PC-3 (cell line): Measurements from ENCODE around the gene POU2F1. TPM values are rescaled to one million over a fixed set of nuclear protein-coding genes. Genes with fewer than 3 reads are reported as not detected.

Experiments
- ATAC-seq: fragments of 200-7000 bp; cut with Tn5 transposase; 2 replicates; pipeline ENCODE4 v1.9.1; 2020; ENCODE audit warnings: mild to moderate bottlenecking, moderate library complexity
- BruUV-seq: library from RNA; stranded (reverse); fragments of 400-500 nt; replicated peaks from 2 replicates; lab custom pipeline; 2021; lab: Mats Ljungman, UMichigan
- CTCF ChIA-PET: fragments of 300-600 bp; sonication (Branson Sonifier 250); formaldehyde crosslinking; loops from one replicate; lab custom pipeline; 2022; ENCODE audit warnings: antibody characterized with exemption; lab: Charles Lee
- POLR2A ChIA-PET: fragments of 300-600 bp; sonication (Branson Sonifier 250); formaldehyde crosslinking; loops from one replicate; lab custom pipeline; 2022; ENCODE audit warnings: antibody characterized with exemption; ENCODE audit not compliant: unreplicated experiment; lab: Charles Lee
- DNase-seq: peaks from one replicate; pipeline ENCODE4 v3.0.0-alpha.2; 2015
- H2AFZ ChIP-seq: fragments of 300-600 bp; sonication (generic); 2 replicates; pipeline ENCODE4 v1.6.0; 2016; ENCODE audit warnings: antibody characterized with exemption, low read length
- H3F3A ChIP-seq: fragments of 300-600 bp; sonication (generic); one replicate; pipeline ENCODE4 v1.6.0; 2017; ENCODE audit warnings: antibody characterized with exemption, low read length, control low read depth, mild to moderate bottlenecking; ENCODE audit not compliant: unreplicated experiment
- H3K27ac ChIP-seq: fragments of 300-600 bp; sonication (generic); 2 replicates; pipeline ENCODE4 v1.5.1; 2016; ENCODE audit warnings: mild to moderate bottlenecking, low read length
- H3K27me3 ChIP-seq: fragments of 300-600 bp; sonication (generic); 2 replicates; pipeline ENCODE4 v1.6.1; 2016; ENCODE audit warnings: low read length, mixed read lengths
- H3K36me3 ChIP-seq: fragments of 300-600 bp; sonication (generic); 2 replicates; pipeline ENCODE4 v1.6.1; 2016; ENCODE audit warnings: low read depth, mixed run types, low read length, mixed read lengths
- H3K4me1 ChIP-seq: fragments of 300-600 bp; sonication (generic); 2 replicates; pipeline ENCODE4 v1.5.1; 2016; ENCODE audit warnings: low read length; ENCODE audit not compliant: insufficient read depth
- H3K4me2 ChIP-seq: fragments of 300-600 bp; sonication (generic); 2 replicates; pipeline ENCODE4 v1.6.0; 2016; ENCODE audit warnings: low read length
- H3K4me3 ChIP-seq: fragments of 300-600 bp; sonication (generic); 2 replicates; pipeline ENCODE4 v1.5.1; 2016; ENCODE audit warnings: mild to moderate bottlenecking, low read length, mixed read lengths
- H3K79me2 ChIP-seq: fragments of 300-600 bp; sonication (generic); 2 replicates; pipeline ENCODE4 v1.6.1; 2017; ENCODE audit warnings: low read length, mixed read lengths
- H3K9ac ChIP-seq: fragments of 300-600 bp; sonication (generic); 2 replicates; pipeline ENCODE4 v1.6.0; 2016; ENCODE audit warnings: mild to moderate bottlenecking, low read length
- H3K9me2 ChIP-seq: fragments of 300-600 bp; sonication (generic); replicated peaks from 2 replicates; pipeline ENCODE4 v1.6.1; 2016; ENCODE audit warnings: mixed run types, low read length, mixed read lengths
- H3K9me3 ChIP-seq: fragments of 300-600 bp; sonication (generic); 2 replicates; pipeline ENCODE4 v1.6.1; 2016; ENCODE audit warnings: low read length, mixed read lengths
- H4K20me1 ChIP-seq: fragments of 300-600 bp; sonication (generic); 2 replicates; pipeline ENCODE4 v1.6.1; 2016; ENCODE audit warnings: low read length, mixed read lengths
- CTCF ChIP-seq: fragments of 300-600 bp; sonication (generic); conservative IDR thresholded peaks from 2 replicates; pipeline ENCODE4 v1.5.1; 2017; ENCODE audit warnings: antibody characterized with exemption, low read depth, mild to moderate bottlenecking, low read length
- EZH2 ChIP-seq: fragments of 300-600 bp; sonication (generic); IDR thresholded peaks from one replicate; pipeline ENCODE4 v1.6.1; 2017; ENCODE audit warnings: antibody characterized with exemption, mild to moderate bottlenecking, low read length; ENCODE audit not compliant: unreplicated experiment
- EZH2phosphoT487 ChIP-seq: fragments of 300-600 bp; sonication (generic); IDR thresholded peaks from 2 replicates; pipeline ENCODE4 v1.6.1; 2018; ENCODE audit warnings: mild to moderate bottlenecking, antibody characterized with exemption, low read length, borderline replicate concordance
- intact Hi-C: fragments of 100-400 bp; cut with micrococcal nuclease; formaldehyde crosslinking; loops from 2 replicates; pipeline ENCODE4 v1.9.0; 2023
- total RNA-seq: library from RNA; depleted of rRNA; stranded (reverse); fragments of >200 nt; gene quantifications from 2 replicates; pipeline ENCODE4 v1.2.3, GENCODE V29; 2014

The POU2F1 gene
- total RNA-seq, 1 experiment from 2014 or later: 8.7 TPM

DNA sequence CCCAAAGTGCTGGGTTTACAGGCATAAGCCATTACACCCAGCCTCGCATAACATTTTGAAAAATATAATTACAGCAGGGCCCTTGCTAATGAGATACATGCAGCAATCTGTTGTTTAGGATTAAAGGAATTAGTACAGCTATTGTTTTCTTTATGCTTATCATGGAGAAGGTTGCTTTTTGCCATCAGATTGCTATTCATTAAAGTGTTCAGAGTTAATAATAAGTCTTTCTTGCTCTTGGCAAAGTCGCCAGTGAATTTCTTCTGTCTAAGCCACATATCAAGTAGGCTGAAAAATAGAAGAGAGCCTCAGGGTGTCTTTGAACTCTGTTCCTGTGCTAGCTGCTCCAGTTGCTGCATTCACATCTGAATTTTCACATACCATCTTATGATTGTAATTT, 144.1 kb downstream of the POU2F1 start:
- BruUV-seq: no TSS peak
- no peak for TF ChIP-seq CTCF
- H3K9me3 ChIP-seq: no peaks in the 10 kb centered on the region
- H3K9ac ChIP-seq: no peak overlapping the region
- H3K4me3 ChIP-seq: no peak overlapping the region
- H3K9me2 ChIP-seq: no peaks in the 10 kb centered on the region
- no peaks in the 10 kb centered on the region for H3K27me3 ChIP-seq
- DNase-seq (no peak), ATAC-seq (no peak)
- ChIA-PET POLR2A (no interaction called here), CTCF (no interaction called here)
- H3K27ac ChIP-seq: no peak overlapping the region
- no peaks in the 10 kb centered on the region for H3F3A ChIP-seq
- H3K36me3 ChIP-seq: no peaks in the 10 kb centered on the region
- peaks cover 9% of the 10 kb centered on the region; the same call in 1 of the 2 replicates for H3K4me1 ChIP-seq
- no peak overlapping the region for H2AFZ ChIP-seq
- H4K20me1 ChIP-seq: no peaks in the 10 kb centered on the region
- intact Hi-C loops: no loop called here
- peaks cover 25% of the 10 kb centered on the region for H3K79me2 ChIP-seq
- H3K4me2 ChIP-seq: no peak overlapping the region

DNA sequence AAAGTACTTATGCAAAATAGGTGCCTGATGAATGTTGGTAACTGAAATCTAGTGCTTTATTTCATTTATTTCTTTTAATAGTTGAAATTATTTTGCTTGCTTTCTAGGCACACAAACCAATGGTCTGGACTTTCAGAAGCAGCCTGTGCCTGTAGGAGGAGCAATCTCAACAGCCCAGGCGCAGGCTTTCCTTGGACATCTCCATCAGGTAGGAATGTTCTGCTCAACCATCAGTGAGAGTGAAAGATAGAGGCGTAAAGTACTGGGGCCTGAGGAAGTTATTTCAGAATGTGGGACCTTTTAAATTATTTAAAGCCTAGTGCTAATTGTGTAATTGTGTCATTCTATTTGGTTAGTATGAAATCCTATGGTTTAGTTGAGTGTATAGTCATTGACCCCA, 144.7 kb downstream of the POU2F1 start:
- intact Hi-C loops: no loop called here
- H3K4me1 ChIP-seq: peaks cover 6% of the 10 kb centered on the region; the same call in 1 of the 2 replicates
- H3K4me2 ChIP-seq: no peak overlapping the region
- no peak overlapping the region for H3K4me3 ChIP-seq
- H3K79me2 ChIP-seq: peaks cover 22% of the 10 kb centered on the region
- no TSS peak for BruUV-seq
- no peaks in the 10 kb centered on the region for H3K27me3 ChIP-seq
- H2AFZ ChIP-seq: no peak overlapping the region
- DNase-seq (no peak), ATAC-seq (no peak)
- no peaks in the 10 kb centered on the region for H4K20me1 ChIP-seq
- no peaks in the 10 kb centered on the region for H3K36me3 ChIP-seq
- no peak for TF ChIP-seq EZH2
- no peak for TF ChIP-seq CTCF
- no peak for TF ChIP-seq EZH2phosphoT487
- CTCF ChIA-PET: no interaction called here
- no peaks in the 10 kb centered on the region for H3F3A ChIP-seq
- no peak overlapping the region for H3K27ac ChIP-seq
- H3K9ac ChIP-seq: no peak overlapping the region
- no peaks in the 10 kb centered on the region for H3K9me2 ChIP-seq
- no peaks in the 10 kb centered on the region for H3K9me3 ChIP-seq
- POLR2A ChIA-PET: no interaction called here

GRCh38 chr1:167367705-167368104, 147.0 kb downstream of the POU2F1 start:
- Histone ChIP-seq H3F3A (no peaks in the 10 kb centered on the region), H3K9me3 (no peaks in the 10 kb centered on the region), H3K4me2 (no peak overlapping the region), H3K36me3 (0 out of 2 replicates have a peak, but pooled peaks cover 7% of the 10 kb centered on the region), H3K9ac (no peak overlapping the region), H3K79me2 (peaks cover 1% of the 10 kb centered on the region; the same call in 1 of the 2 replicates), H3K9me2 (no peaks in the 10 kb centered on the region), H4K20me1 (no peaks in the 10 kb centered on the region), H2AFZ (no peak overlapping the region), H3K27ac (no peak overlapping the region), H3K4me3 (no peak overlapping the region), H3K4me1 (peaks cover 5% of the 10 kb centered on the region; the same call in 1 of the 2 replicates), H3K27me3 (no peaks in the 10 kb centered on the region)
- DNase-seq: no peak
- POLR2A ChIA-PET: interaction anchor here (0.6 kb wide), 1 partner anchor 41 kb away, joined by 5 read pairs; no protein-coding TSS in a partner anchor
- ATAC-seq: no peak
- no peak for TF ChIP-seq EZH2
- intact Hi-C loops: no loop called here
- CTCF ChIA-PET: no interaction called here
- BruUV-seq: no TSS peak
